Inferior parietal cortex (tissue), 1 donor: Measurements from ENCODE around the gene OR6Q1.
A peak's percentile ranks its signal among the peaks of the same experiment; 100 is the strongest.

Experiments used
- DNase-seq: peaks from one replicate; pipeline ENCODE4 v3.0.0-alpha.2; 2016; ENCODE audit errors: extremely low spot score

OR6Q1 gene

GRCh38 chr11:58058276-58059006 lies 27.7 kb downstream of the OR6Q1 start:
- no peak for DNase-seq

GRCh38 chr11:58059007-58059350 lies 28.2 kb downstream of the OR6Q1 start:
- DNase-seq = no peak

GRCh38 chr11:58060535-58060934 lies 29.8 kb downstream of the OR6Q1 start:
- no peak for DNase-seq

GRCh38 chr11:58060939-58061672 lies 30.4 kb downstream of the OR6Q1 start:
- DNase-seq = no peak

GRCh38 chr11:58061813-58062212 lies 31.1 kb downstream of the OR6Q1 start:
- peak; percentile 47 for DNase-seq

- DNase-seq = no peak
These were observed 36.9 kb downstream of the OR6Q1 start for GRCh38 chr11:58067685-58068084.

GRCh38 chr11:58068655-58069054 lies 37.9 kb downstream of the OR6Q1 start:
- DNase-seq = no peak

GRCh38 chr11:58070585-58070984 lies 39.8 kb downstream of the OR6Q1 start:
- DNase-seq = no peak

GRCh38 chr11:58075781-58076180 lies 45.0 kb downstream of the OR6Q1 start:
- DNase-seq = no peak
